SU-DHL-6 (cell line): ENCODE data around the gene ADNP.

Experiments used
- H2AFZ ChIP-seq: fragments of 200-600 bp; sonication (generic); 2 replicates; pipeline ENCODE4 v1.6.1; 2014; ENCODE audit warnings: low read depth, mild to moderate bottlenecking, moderate library complexity, mixed read lengths, antibody characterized with exemption, low read length; ENCODE audit not compliant: severe bottlenecking
- H3F3A ChIP-seq: fragments of 200-600 bp; shearing (Covaris generic); 2 replicates; pipeline ENCODE4 v1.6.0; 2016; ENCODE audit warnings: antibody characterized with exemption, mild to moderate bottlenecking; ENCODE audit not compliant: insufficient read depth
- H3K27ac ChIP-seq: fragments of 200-600 bp; sonication (generic); 2 replicates; pipeline ENCODE4 v1.5.1; 2016; ENCODE audit warnings: low read depth, mild to moderate bottlenecking, low read length, moderate library complexity, mixed read lengths
- H3K27me3 ChIP-seq: fragments of 200-600 bp; sonication (generic), shearing (Covaris generic); 2 replicates; pipeline ENCODE4 v1.6.0; 2014; ENCODE audit warnings: mild to moderate bottlenecking, low read length
- H3K36me3 ChIP-seq: fragments of 200-600 bp; sonication (generic); 2 replicates; pipeline ENCODE4 v1.6.1; 2014; ENCODE audit warnings: mild to moderate bottlenecking, low read length, mixed read lengths
- H3K4me2 ChIP-seq: fragments of 300-600, 200-600 bp; shearing (Covaris generic), sonication (generic); 2 replicates; pipeline ENCODE4 v1.6.0; 2014; ENCODE audit warnings: low read length, low read depth, mild to moderate bottlenecking; ENCODE audit not compliant: poor library complexity, severe bottlenecking
- H3K4me3 ChIP-seq: fragments of 200-600 bp; sonication (generic); 2 replicates; pipeline ENCODE4 v1.5.1; 2014; ENCODE audit warnings: antibody characterized with exemption, low read length, mild to moderate bottlenecking, mixed read lengths; ENCODE audit not compliant: insufficient read depth, poor library complexity, severe bottlenecking
- H3K79me2 ChIP-seq: fragments of 200-600 bp; sonication (generic); 2 replicates; pipeline ENCODE4 v1.6.1; 2014; ENCODE audit warnings: mild to moderate bottlenecking, low read length, moderate library complexity; ENCODE audit not compliant: insufficient read depth
- H3K9ac ChIP-seq: fragments of 200-600 bp; sonication (generic); 2 replicates; pipeline ENCODE4 v1.7.0; 2014; ENCODE audit warnings: mild to moderate bottlenecking, low read length
- H3K9me2 ChIP-seq: fragments of 200-600 bp; sonication (generic); replicated peaks from 2 replicates; pipeline ENCODE4 v1.6.1; 2014; ENCODE audit warnings: low read length; ENCODE audit not compliant: insufficient read depth
- H3K9me3 ChIP-seq: fragments of 200-600 bp; sonication (generic); 2 replicates; pipeline ENCODE4 v1.6.1; 2014; ENCODE audit warnings: low read length, mixed read lengths; ENCODE audit not compliant: insufficient read depth
- H4K20me1 ChIP-seq: fragments of 200-600 bp; sonication (generic); 2 replicates; pipeline ENCODE4 v1.6.1; 2014; ENCODE audit warnings: low read depth, mild to moderate bottlenecking, antibody characterized with exemption, low read length, moderate library complexity, mixed read lengths
- CTCF ChIP-seq: fragments of 200-600 bp; sonication (generic); IDR thresholded peaks from one replicate; pipeline ENCODE4 v1.5.1; 2017; ENCODE audit warnings: antibody characterized with exemption, mild to moderate bottlenecking, low read length, moderate library complexity; ENCODE audit not compliant: insufficient read depth, poor library complexity, severe bottlenecking
- EZH2phosphoT487 ChIP-seq: fragments of 200-600 bp; sonication (generic), shearing (Covaris generic); conservative IDR thresholded peaks from 2 replicates; pipeline ENCODE4 v1.6.1; 2018; ENCODE audit warnings: mild to moderate bottlenecking, antibody characterized with exemption, low read length, moderate library complexity, mixed read lengths

The ADNP gene

GRCh38 chr20:50857348-50857747, 73.9 kb downstream of the ADNP start:
- Histone ChIP-seq H3K9me3 (no peaks in the 10 kb centered on the region), H3K27me3 (no peaks in the 10 kb centered on the region), H3K4me2 (no peak overlapping the region), H3F3A (no peaks in the 10 kb centered on the region), H3K36me3 (no peaks in the 10 kb centered on the region; the same call in 1 of the 2 replicates), H3K27ac (no peak overlapping the region), H3K9me2 (no peaks in the 10 kb centered on the region), H3K9ac (no peak overlapping the region), H3K4me3 (no peak overlapping the region), H3K79me2 (peaks cover 26% of the 10 kb centered on the region; the same call in 1 of the 2 replicates), H2AFZ (no peak overlapping the region), H4K20me1 (no peaks in the 10 kb centered on the region)
- TF ChIP-seq EZH2phosphoT487 = no peak
- TF ChIP-seq CTCF = no peak

GRCh38 chr20:50856475-50857041, 74.7 kb downstream of the ADNP start:
- Histone ChIP-seq H3K9ac (no peak overlapping the region), H3K4me3 (no peak overlapping the region), H3K4me2 (no peak overlapping the region), H3K36me3 (peaks cover 3% of the 10 kb centered on the region; the same call in 1 of the 2 replicates), H3K79me2 (peaks cover 26% of the 10 kb centered on the region; the same call in 1 of the 2 replicates), H2AFZ (no peak overlapping the region), H3F3A (no peaks in the 10 kb centered on the region), H3K9me2 (no peaks in the 10 kb centered on the region), H4K20me1 (no peaks in the 10 kb centered on the region), H3K9me3 (no peaks in the 10 kb centered on the region), H3K27me3 (no peaks in the 10 kb centered on the region), H3K27ac (no peak overlapping the region)
- no peak for TF ChIP-seq CTCF
- no peak for TF ChIP-seq EZH2phosphoT487

- no peak overlapping the region for H2AFZ ChIP-seq
- H3K4me2 ChIP-seq = no peak overlapping the region
- H3K36me3 ChIP-seq = peaks cover 3% of the 10 kb centered on the region; the same call in 1 of the 2 replicates
- no peaks in the 10 kb centered on the region for H4K20me1 ChIP-seq
- H3K9me3 ChIP-seq = no peaks in the 10 kb centered on the region
- H3F3A ChIP-seq = no peaks in the 10 kb centered on the region
- no peaks in the 10 kb centered on the region for H3K27me3 ChIP-seq
- no peak for TF ChIP-seq CTCF
- TF ChIP-seq EZH2phosphoT487 = no peak
- H3K9me2 ChIP-seq = no peaks in the 10 kb centered on the region
- peaks cover 26% of the 10 kb centered on the region; the same call in 1 of the 2 replicates for H3K79me2 ChIP-seq
- H3K9ac ChIP-seq = no peak overlapping the region
- H3K27ac ChIP-seq = no peak overlapping the region
- H3K4me3 ChIP-seq = no peak overlapping the region
Measured at GRCh38 chr20:50855498-50856474, 75.5 kb downstream of the ADNP start.
